Measurements from ENCODE around the gene DDX1.
"Not testable (repeated sequence)": the region's sequence is repeated elsewhere in the genome, so short reads cannot be mapped to it uniquely, and the experiment has no call there.

DDX1 gene
- 79.8 to 112 (median 84.9) reads per million in 4 experiments for total RNA-seq

DNA sequence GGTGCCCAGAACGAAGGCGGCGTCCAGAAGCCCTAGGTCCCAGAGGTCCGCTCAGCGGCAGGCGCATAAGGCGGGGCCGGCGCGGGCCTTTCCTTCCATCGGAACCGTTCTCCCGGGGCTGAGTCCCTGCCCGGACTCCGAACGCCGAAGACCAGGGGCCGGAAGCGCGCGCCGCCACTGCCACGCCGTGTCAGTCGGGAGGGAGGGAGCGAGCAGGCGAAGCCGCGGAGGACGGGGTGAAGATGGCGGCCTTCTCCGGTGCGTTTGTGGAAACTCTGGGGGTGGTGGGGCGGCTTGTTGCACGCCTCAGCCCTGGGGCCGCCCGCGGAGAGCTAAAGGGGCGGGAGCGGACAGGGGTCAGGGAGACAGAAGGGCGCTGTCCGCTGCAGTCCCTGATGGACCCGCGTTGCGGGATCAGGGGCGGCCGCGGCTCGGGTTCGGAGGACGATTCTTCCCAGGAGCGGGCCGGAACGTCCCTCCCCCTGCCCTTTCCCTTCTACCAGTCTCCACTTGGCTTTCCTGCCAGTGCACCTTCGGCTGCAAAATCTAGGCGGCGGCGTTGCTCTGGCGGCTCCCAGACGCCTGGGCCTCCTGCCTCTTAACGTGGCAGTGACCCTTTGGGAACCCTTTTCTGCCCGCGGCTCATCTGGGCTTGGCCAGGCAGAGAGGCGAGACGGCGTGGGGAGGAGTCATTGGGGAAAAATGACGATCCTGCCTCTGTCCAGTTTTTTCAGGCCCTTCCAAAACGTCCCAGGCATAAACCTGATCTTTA lies at the start of gene DDX1:
Gene DDX1 (plus strand): TSS at position 177 of the 772 bp plus-strand sequence. CDS start 66 bp downstream, at position 243.
- peak; percentile 73 for DNase-seq

DNA sequence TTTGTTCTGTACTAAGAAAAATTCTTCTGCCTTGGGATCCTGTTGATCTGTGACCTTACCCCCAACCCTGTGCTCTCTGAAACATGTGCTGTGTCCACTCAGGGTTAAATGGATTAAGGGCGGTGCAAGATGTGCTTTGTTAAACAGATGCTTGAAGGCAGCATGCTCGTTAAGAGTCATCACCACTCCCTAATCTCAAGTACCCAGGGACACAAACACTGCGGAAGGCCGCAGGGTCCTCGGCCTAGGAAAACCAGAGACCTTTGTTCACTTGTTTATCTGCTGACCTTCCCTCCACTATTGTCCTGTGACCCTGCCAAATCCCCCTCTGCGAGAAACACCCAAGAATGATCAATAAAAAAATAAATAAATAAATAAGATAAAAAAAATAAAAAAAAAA lies 49.4 kb upstream of the DDX1 start:
- not testable (repeated sequence) for DNase-seq

DNA sequence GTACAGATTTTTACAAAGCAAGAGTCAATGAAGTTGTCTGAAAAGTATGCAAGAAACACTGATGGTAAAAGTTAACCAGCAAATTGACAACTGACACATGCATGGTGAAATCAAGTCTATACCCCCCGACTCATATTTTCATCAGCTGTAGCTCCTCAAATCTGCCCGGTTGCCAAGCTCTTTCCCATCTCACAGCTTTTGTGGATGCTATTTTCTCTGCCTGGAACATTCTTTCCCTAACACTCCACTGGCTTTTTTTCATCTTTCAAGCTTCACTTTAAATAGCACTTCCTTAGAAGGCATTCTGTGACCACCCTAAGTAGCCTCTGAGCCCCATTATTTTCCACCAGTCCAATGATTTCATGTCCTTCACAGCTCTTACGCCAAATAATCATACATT lies 48.6 kb upstream of the DDX1 start:
- DNase-seq, result no peak

DNA sequence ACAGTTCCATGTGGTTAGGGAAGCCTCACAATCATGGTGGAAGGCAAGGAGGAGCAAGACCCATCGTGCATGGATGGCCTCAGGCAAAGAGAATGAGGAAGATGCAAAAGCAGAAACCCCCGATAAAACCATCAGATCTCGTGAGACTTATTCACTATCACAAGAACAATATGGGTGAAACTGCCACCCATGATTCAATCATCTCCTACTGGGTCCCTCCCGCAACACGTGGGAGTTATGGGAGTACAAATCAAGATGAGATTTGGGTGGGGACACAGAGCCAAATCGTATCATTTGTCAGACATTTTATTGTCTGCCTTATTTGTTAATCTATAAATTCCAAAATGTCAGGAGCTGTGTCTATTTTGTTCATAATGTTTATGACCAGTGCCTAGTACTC lies 48.1 kb upstream of the DDX1 start:
- no peak for DNase-seq

DNA sequence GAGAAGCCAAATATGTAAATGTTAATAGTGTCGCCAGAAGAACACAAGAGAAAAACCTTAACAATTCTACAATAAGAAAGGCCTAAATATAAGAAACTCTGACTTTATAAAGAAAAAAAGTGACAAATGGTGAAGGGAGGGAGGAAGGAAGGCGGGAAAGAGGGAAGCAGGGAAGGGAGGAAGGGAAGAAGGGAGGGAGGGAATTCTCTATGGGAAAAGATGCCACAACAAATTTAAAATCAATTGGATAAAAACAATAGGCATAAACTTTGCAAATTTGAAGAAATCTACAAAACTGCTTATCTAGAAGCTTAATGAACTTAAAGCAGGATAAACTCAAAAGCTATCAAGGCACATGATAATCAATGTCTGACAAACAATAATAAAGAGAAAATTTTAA lies 47.4 kb upstream of the DDX1 start:
- DNase-seq, result no peak

DNA sequence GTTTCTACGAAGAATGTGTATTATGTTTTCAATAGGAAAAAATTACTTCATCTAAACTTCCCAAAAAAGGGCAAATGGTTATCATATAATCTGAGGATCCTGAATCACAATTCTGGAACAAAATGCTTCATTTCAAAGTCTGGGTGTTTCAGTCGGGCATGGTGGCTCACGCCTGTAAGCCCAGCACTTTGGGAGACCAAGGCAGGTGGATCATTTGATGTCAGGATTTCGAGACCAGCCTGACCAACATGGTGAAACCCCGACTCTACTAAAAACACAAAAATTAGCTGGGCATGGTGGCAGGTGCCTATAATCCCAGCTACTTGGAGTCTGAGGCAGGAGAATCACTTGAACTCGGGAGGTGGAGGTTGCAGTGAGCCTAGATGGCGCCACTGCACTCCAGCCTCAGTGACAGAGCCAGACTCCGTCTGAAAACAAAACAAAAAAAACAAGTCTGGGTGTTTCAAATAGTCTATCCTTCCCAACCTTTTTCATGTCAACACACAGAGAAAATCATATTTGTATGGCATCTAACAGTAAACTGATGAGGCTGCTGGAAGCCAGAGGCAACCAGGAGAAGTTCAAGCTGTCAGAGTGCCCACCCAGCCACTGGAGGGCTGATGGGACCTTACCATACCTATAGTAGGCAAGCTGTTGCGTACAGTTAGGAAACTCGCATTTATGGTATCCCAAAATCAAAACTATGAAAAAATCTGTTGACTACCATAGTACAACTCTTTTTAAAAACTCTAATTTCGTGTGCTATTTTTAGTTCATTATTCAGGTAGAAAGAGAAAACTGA lies 45.2 kb upstream of the DDX1 start:
- DNase-seq, result no peak

DNA sequence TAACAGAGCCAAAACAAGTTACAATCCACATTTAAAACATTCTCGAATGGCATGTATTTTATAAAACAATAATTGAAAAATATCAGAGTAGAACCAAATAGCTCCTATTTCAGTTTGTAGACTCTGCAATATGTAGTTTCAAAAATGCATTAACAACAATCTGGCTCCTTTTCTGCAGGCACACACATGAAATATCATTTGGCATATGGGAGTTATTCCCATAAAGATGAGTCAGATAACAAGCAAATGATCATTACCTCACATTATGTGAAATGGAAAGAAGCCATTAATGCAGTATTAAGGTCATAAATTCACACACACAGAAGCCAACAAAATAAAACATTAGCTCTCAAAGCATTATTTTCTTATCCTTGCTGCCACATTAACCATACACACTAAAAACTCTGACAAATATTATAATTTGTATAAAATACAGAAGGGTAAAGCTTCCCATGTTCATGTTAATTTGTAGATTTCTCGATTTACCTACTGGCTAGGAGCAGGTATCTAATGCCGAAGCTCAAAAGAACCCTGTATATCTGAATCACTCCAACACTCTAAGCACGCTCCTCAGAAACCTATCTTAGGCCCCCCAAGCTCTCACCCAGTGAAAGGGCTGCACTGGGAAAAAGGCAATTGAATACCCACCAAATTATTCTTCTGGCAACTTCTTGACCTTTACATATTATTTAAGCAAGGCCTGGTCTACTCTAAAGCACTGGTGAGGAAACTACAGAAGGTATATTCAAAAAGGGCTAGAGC lies 44.4 kb upstream of the DDX1 start:
- DNase-seq, result no peak

DNA sequence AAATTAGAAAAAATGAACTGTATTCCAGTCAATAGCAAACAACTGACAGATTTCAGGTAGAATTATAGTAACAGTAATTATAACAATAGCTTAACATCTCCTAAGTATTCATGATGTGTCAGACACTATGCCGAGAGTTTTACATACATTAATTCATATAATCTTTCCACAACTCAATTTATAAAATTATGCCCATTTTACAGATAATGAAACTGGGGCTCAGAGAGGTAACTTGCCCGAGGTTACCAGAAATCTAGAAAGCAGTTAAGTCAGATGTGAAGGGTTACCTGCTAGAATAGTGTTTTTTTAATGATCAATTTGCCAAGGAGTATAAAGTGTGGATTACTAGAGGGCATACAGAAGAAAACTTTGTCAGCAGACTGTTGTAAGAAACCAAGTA lies 42.7 kb upstream of the DDX1 start:
- no peak for DNase-seq

DNA sequence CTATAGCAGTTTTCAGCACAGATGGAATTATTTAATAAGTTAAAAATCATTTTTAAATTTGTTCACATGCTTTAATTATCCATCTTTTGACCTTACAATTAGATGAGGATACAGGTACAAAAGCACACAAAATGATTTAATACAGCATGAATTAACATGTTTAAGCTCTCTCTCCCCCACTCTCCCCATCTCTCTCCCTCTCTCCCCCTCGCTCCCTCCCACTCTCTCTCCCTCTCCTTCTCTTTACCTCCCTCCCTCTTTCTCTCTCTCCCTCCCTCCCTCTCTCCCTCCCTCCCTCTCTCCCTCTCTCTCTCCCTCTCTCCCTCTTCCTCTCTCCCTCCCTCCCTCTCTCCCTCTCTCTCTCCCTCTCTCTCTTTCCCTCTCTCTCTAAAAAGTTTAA lies 38.1 kb upstream of the DDX1 start:
- no peak for DNase-seq

DNA sequence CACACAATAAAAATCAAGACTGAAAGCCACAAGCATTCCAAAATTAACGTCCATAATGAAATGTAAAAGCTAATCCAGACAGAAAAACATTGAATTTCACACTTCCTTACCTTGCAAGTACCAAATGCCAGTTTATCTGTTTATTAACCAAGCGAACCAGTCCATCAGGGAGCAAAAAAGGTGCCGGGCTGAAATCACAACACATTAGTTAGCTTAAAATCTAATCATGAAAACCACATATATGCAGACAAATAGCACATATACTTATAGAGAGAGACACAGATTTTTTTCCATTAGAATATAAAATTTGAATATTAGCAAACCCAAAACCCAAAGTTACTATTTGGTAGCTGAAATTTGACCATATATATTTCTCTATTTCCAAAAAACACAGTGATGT lies 37.7 kb upstream of the DDX1 start:
- DNase-seq, result no peak

DNA sequence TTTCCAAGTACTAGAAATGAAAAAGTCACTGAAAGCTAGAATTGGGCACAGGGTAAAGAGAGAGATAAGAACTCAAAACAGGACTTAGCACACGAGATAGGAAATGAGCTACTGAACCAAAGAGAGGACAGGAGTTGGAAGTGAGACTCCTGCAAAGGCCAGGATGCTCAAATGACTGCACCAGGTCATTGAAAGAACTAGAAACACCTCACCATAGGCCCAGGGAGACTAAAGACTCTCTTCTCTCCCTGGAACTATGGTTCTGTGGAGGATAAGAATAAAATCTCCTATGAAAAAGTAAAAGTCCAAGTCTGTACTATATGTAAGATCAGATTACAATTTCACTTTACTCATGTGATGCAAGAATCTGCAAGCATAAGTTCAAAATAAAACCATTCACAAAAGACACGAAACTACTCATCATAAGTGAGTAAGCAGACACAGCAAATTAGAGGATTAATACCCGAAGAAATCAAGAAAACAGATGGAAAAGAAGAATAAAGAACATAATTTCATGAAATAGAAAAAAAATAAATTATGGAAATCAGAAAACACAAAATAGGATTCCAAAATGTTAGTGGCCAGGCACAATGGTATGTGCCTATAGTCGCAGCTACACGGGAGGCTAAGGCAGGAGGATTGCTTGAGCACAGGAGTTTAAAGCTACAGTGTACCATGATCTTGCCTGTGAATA lies 37.0 kb upstream of the DDX1 start:
- DNase-seq, result no peak

DNA sequence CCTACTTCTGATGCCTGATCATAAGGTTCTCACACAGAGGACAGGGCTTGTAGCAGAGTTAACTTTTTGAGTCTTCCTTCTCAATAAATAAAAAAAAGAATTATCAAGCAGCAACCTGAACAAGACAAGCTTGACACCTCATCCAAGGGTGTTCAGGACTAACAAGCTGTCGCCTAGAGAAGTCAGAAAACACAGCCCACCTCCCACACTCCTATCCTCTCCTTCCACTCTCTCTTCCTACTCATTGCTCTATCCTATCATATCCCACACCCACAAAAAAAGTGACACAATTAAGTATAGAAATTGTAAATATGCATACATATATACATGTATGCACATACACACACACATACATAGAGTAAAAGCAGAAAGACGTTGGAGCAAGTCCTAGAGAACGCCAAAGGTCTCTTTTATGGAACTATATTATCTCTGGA lies 35.9 kb upstream of the DDX1 start:
- DNase-seq, result no peak

DNA sequence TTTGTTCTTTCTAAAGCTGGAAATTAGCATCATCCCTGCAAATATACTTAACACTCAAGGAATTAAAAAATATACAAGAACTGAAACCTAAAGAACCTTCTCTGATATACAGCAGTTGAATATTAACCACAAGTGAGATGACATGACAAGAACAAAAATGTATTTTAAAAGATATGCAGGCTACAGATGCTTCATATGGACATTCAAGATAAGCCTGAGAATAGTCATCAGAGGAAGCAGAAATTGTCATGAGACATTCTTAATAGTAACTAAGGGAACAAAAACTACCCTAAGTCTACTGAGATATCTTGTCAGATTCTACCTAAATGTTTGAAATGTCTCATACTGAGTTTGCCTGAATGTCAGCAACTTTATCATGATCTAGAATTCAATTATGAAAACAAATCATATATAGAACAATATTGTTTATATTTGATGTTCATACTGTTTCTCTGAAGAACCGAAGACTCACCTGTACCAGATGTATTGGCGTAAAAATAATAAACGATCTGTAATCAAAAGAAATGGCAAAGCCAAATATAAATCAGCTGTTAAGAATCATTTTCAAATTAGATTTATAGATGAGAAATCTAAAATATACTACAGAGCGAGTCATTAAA lies 35.2 kb upstream of the DDX1 start:
- no peak for DNase-seq

DNA sequence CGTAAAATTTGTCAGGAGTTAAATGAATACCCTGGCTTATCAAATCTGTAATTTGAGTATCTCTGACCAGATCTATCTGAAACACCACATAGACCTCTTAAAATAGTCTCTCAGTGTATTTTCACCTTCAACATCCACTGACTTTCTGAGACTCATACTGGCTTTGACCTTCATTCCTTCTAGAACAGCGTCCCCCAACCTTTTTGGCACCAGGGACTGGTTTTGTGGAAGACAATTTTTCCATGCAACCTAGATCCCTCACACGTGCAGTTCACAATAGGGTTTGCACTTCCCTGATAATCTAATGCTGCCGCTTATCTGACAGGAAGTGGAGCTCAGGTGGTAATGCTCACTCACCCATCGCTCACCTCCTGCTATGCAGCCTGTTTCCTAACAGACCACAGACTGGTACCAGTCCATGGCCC lies 33.8 kb upstream of the DDX1 start:
- DNase-seq, result no peak

DNA sequence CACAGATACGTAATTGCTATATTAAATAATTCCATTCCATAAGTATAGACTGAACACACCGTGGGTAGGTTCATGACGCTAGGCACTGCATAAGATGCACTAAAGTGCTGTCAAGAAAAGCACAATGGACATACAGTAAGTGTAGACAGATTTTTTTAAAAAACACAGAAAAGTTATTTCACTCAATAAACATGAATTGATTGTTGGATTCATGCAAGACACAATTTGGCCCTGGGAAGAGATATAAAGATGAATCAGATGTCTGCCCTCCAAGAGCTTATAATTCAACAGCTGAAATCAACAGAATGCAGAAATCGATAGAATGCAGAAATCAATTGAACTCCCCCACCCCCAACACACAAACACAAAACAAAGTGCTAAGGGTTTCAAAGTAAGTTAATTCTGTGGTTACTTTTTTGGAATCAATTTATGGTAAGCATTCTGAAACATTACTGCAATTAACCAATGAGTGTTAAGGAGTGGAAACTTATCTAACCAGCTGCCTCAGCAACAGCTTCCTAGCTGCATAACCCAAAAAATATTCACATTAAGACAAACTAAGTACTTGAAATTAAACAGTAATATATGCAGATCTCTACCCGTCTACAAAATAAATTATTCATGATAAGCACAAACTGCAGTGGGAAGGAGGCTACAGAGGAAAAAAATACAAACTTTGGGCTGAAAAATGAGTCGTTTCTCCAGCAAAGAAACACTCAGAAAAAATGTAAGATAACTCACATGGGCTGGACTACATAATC lies 32.1 kb upstream of the DDX1 start:
- no peak for DNase-seq

DNA sequence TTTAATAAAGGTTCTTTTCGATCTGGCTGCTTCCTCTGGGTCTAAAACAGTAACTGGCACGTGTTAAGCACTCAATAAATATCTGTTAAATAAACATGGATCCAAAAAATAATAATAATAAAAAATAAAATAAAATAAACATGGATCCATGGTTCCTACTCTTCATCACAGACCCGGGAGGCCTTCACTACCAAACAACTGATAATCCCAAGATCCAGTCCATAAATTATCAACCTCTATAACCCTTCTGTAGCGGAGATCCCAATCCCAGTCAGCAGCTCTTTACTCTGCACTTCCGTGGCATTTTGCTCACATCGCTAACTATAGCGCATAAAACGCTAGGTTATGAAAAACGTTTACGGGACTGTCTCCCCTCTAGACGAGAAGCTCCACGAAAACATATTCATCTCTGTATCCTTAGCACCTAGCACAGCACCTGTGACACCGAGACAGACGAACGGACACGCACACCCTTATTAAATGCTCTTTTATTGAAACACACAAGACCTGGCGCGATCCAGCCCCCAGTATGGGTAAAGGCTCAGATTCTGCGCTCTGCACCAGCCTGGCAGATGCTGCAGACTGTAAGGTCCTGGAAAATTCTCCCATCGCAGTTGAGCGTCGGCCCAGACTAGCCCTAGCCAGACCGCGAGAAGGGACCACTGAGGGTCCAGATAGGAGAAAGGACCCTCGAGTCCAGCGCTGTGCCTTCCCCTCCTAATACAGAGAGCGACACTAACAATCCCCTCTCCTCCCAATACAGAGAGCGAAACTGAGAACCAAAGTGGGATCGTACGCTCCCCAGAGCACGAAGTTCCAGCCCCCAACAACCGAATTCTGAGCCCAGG lies 31.3 kb upstream of the DDX1 start:
- no peak for DNase-seq

DNA sequence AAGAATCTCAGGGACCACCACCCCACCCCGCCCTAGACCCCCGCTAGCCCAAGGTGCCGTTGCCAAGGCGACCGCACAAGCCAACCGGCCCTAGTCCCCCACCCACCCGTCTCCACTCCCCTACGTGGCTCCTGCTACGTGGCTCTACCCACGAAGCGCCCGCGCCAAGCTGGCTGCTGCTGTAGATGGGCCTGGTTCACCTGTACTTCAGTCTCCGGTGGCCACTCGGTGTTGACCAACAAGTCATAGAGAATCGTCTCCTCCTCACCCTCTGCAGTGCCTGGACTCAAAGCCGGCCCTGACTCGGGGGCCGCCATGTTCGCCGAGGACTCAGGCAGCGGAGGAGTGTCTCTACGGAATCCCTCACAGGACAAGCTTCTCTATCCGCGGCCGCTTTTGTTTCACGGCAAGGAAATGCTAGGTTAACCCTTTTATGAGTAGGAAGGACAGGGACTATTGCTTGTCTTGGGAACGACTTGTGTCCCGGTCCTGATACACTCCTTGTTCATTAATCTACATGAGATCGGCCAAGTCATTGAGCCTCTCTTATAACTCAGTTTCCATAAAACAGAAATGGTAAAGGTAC lies 30.6 kb upstream of the DDX1 start, which contains the start of gene NBAS:
Gene NBAS (minus strand): TSS at position 347 of the 586 bp plus-strand sequence. CDS start 30 bp downstream, at position 317.
- peak; percentile 51 for DNase-seq

DNA sequence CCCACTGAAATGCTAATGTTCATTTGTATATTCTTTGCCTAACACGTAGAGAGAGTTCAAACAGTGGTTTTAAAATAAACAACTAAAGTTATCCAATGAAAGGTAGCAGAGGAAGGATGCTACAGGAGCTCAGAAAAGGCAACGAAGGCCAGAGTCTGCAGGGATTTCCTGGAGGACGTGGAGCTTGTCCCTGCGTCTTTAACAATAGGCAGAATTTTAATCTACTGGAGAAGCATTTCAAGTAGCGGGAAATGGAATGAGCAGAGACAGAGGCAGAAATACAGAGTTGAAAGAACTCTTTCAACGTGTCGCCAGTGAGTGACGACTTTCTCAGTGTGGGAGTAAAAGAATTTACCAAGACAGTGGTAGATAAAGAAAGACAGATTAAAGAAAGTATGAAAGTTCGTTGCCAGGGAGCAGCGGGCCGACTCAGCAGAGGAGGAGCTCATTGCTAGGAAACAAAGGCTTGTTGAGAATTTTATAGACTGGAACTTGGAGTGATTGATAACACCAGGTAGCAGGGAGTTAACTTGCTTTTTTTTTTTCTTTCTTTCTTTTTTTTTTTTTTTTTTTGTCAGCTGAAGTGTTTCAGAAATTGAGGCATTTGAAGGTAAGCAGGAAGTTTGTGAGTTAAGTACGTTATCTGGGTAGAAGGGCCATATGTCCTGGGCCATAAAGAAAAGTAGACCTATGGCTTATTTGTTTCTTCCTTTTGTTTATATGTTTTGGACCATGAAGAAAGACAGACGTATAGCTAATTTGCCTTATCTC lies 29.9 kb upstream of the DDX1 start:
- no peak for DNase-seq
